HG03060 (cell line): ENCODE measurements around the gene TLDC2.
"Not testable (repeated sequence)": the region's sequence is repeated elsewhere in the genome, so short reads cannot be mapped to it uniquely, and the experiment has no call there.

Experiments
- ATAC-seq: cut with Tn5 transposase; IDR thresholded peaks from one replicate; pipeline ENCODE4 v1.9.1; 2021; ENCODE audit warnings: low read depth, moderate number of reproducible peaks; ENCODE audit not compliant: unreplicated experiment

TLDC2 gene

DNA sequence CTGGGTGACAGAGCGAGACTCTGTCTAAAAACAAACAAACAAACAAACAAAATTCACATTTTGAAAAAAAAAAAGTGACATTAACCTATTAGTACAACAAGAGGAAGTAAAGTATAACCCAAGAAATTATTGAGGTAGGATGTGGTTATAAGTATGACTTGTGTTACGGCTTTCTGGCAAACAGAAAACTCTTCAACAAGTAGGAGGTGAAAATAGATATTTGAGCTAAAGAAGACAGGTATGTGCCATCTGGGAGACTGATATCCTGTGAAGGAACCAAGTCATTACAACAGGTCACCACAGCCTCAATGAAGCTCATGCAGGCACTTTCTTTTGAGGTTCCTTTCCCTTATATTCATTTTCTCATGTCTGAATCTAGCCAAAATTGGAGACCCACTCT lies 28.8 kb downstream of the TLDC2 start:
- no peak for ATAC-seq

DNA sequence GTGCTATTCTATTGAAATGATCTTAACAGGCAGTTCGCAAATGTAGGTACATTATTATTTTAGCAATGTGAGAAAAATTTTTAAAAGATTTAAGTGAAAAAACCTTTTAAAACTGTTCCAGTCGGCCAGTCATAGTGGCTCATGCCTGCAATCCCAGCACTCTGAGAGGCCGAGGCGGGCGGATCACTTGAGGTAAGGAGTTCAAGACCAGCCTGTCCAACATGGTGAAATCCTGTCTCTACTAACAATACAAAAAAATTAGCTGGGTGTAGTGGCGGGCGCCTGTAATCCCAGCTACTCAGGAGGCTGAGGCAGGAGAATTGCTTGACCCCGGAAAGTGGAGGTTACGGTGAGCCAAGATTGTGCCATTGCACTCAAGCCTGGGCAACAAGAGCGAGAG lies 29.6 kb downstream of the TLDC2 start:
- ATAC-seq: not testable (repeated sequence)

DNA sequence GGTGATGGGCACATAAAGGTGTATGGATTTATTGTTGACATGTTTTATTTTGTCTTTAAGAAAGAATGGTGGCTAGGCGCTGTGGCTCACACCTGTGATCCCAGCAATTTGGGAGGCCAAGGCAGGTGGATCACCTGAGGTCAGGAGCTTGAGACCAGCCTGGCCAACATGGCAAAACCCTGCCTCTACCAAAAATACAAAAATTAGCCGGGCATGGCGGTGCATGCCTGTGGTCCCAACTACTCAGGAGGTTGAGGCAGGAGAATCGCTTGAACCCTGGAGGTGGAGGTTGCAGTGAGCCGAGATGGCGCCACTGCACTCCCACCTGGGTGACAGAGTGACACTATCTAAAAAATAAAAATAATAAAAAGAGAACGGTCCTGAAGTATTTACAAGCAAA lies 30.1 kb downstream of the TLDC2 start:
- not testable (repeated sequence) for ATAC-seq

DNA sequence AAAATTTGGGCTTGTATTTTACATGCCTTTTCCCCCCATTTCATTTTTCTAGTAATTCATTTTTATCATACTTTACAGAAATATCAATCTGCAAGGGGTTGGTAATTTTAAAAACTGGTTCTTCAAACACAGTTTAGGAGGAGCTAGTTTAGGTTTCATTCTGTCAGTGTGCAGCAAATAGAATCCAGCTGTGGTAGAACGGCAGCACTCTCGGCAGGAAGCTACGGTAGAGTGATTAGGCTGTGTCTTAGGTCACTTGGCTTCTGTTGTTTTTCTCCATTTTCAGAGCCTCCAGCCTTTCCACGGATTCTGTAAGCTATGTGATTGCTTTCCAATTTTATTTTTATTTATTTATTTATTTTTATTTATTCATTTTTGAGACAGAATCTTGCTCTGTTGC lies 32.7 kb downstream of the TLDC2 start:
- ATAC-seq: no peak

DNA sequence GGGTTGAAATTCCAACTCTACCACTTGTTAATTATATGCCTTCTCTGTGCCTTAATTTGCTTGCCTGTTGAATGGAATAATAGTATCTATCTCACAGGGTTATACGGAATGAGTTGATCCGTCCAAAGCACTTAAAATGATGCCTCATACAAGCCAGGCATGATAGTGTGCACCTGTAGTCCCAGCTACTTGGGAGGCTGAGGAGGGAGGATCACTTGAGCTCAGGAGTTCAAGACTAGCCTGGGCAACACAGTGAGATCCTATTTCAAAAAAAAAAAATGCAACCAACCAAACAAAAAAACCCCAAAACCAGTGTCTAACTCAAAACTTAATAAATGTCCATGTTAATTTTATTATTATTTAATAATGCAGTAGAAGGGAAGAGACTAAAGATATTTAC lies 40.3 kb downstream of the TLDC2 start:
- no peak for ATAC-seq

DNA sequence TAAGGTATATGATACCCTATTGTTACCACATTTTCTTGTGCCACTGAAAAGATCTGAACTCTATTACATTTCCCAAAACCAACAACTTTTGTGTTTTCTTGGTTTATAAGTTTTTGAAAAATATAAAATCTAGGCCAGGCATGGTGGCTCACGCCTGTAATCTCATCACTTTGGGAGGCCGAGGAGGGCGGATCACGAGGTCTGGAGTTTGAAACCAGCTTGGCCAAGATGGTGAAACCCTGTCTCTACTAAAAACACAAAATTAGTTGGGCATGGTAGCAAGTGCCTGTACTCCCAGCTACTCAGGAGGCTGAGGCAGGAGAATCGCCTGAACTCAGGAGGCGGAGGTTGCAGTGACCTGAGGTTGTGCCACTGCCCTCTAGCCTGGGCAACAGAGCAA lies 41.3 kb downstream of the TLDC2 start:
- no peak for ATAC-seq

DNA sequence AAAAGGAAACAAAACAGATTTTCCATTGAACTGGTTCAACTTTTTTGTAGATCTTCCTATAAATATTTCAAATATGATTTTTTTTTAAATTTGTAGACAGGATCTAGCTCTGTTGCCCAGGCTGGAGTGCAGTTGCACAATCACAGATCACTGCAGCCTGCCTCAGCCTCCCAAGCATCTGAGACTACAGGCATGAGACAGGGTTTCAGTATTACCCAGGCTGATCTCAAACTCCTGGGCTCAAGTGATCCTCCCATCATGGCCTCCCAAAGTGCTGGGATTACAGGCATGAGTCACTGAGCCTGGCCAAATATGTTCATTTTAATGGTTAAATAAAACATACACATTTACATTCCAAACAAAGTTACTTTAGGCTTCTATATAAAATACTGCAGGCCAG lies 42.0 kb downstream of the TLDC2 start:
- no peak for ATAC-seq

DNA sequence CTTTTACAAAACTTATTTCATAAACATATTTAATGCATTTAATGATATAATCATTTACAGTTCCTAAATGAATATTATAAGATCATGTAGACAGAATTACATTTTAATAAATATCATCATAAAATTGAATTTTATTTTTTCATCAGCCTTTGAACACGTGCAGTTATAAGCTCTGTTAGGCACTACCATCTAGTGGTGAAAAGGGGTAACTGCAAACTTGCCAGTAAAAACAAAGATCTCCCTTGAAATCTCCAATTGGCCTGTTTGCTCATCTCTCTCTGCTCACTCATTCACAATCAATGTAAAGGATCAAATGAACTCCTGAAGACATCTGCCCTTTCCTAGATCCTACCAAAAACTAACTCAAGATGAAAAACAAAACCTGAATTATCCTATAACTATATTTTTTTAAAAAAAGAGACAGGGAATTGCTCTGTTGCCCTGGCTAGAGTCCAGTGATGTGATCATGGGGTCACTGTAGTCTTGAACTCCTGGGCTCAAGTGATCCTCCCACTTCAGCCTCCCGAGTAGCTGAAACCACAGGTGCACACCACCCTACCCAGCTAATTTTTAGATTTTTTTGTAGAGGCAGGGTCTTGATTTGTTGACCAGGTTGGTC lies 43.9 kb downstream of the TLDC2 start:
- no peak for ATAC-seq

DNA sequence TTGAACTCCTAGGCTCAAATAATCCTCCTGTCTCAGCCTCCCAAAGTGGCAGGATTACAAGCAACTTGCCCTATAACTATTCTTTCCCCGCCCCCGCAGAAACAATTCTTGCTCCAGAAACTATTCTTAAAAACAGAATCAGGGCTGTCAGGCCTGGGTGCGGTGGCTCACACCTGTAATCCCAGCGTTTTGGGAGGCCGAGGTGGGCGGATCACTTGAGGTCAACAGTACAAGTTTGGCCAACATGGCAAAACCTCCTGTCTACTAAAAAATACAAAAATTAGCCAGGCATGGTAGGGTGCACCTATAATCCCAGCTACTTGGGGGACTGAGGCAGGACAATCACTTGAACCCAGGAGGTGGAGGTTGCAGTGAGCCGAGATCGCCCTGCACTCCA lies 44.4 kb downstream of the TLDC2 start:
- no peak for ATAC-seq

DNA sequence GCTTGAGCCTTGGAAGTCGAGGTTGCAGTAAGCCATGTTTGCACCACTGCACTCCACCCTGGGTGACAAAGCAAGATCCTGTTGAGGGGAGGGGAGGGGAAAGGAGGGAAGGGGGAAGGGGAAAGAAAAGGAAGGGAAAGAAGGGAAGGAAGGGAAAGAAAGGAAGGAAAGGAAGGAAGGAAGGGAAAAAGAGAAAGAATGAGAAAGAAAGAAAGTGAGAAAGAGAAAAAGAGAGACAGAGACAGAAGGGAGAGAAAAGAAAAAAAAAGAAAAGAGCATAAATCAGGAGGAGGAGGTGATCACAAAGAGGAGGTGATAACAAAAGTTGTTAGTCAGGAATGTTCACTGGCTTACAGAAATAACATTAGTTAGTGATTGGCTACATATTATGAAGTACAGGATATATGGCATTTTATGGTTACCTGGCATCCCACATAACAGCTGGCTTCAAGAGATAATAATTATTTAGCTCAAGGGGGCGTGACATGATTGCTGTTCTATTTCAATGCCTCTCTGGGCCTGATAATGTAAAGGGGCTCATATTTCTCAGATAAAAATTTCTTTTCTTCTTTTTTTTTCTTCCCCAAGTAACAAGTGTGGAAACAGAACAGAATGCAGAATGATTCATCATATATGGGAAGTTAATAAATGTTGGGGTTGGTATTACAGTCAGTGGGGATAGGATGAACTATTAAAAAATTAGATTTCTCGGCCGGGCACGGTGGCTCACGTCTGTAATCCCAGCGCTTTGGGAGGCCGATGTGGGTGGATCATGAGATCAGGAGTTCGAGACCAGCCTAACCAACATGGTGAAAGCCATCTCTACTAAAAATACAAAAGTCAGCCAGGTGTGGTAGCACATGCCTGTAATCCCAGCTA lies 48.5 kb downstream of the TLDC2 start:
- ATAC-seq: no peak

DNA sequence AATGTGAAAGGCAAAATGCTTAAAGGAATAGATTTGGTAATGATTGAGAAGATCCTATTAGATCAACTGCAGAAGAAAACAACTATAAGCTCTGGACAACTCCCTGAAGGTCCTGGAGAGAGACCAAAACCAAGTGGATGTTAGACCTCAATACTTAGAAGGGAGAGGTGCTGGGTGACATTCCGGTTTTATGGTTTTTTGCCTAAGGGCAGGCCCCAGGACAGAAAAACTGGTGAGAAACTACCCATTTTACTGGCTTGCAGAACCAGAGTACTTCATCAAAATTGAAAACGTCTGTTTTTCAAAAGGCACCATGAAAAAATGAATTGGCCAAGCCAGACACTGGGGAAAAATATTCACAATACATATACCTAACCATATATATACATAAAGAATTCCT lies 49.3 kb downstream of the TLDC2 start:
- ATAC-seq: no peak

DNA sequence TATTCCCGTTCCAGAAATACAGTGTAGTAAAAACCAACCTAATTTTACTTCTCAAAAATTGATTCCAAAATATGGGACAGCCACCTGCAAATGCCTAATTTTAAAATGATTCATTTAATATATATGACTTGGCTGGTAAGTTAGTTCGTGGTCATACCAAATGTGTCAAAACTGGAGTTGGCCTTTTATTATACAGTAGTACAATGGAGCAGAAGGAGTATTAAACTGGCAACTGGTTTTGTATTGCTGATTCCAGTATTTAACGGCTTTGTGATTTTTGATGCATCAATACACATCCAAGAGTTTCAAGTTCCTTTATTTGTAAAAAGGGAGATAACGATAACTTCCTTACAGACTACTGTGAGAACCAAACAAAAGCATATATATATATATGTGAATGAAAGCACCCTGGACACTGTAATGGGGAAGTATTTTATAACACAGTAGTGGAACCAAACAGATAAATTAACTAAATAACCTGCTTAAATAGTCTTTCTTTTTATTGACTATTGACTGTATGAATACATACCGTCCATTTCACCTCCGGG lies 50.8 kb downstream of the TLDC2 start:
- ATAC-seq: no peak

DNA sequence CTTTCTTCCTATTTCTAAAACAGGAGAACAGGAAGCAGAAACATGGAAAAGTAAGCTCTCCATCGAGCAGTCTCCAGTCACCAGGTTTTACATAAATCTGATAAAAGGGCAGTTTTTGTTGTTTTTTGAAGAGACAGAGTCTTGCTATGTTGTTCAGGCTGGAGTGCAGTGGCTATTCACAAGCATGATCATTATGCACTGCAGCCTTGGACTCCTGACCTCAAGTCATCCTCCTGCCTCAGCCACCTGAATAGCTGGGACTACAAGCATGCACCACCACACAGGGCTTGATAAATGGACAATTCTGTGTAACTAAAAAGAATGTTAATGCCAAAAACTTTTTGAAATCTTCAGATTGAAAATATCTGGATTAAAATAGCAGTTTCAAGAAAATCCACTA lies 51.8 kb downstream of the TLDC2 start:
- ATAC-seq: no peak

DNA sequence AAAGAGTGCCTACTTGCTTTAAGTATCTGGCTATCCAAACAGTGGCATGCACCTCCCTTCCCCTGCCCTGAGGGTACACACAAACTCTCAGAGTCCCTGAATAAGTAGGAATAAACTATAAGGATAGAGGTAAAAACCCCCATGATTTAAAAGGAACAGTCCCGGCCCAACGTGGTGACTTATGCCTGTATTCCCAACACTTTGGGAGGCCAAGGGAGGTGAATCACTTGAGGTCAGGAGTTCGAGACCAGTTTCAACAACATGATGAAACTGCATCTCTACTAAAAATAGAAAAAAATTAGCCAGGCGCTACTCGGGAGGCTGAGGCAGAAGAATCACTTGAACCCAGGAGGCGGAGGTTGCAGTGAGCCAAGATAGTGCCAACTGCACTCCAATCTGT lies 53.4 kb downstream of the TLDC2 start:
- ATAC-seq: no peak

DNA sequence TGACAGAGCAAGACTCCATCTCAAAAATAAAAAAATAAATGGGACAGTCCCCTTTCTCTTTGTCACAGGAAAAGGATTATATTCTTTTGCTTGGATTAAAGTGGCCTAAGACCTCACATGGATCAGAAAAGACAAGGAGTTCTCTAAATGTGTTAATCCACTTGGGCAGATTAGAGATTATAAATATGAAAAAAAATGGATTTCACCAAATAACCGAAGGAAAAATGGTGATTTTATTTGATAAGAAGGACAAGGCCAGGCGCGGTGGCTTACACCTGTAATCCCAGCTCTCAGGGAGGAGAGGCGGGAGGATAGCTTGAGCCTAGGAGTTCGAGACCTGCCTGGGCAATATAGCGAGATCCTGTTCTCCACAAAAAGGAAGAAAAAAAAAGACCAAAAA lies 53.8 kb downstream of the TLDC2 start:
- no peak for ATAC-seq

DNA sequence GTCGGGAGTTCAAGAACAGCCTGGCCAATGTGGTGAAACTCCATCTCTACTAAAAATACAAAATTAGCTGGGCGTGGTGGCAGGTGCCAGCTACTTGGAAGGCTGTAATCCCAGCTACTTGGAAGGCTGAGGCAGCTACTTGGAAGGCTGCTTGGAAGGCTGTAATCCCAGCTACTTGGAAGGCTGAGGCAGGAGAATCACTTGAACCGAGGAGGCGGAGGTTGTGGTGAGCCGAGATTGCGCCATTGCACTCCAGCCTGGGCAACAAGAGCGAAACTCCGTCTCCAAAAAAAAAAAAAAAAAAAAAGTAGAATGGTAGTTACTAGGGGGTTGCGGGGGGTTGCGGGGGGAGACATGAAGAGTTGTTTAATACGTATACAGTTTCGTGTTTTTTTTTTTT lies 56.1 kb downstream of the TLDC2 start:
- not testable (repeated sequence) for ATAC-seq

DNA sequence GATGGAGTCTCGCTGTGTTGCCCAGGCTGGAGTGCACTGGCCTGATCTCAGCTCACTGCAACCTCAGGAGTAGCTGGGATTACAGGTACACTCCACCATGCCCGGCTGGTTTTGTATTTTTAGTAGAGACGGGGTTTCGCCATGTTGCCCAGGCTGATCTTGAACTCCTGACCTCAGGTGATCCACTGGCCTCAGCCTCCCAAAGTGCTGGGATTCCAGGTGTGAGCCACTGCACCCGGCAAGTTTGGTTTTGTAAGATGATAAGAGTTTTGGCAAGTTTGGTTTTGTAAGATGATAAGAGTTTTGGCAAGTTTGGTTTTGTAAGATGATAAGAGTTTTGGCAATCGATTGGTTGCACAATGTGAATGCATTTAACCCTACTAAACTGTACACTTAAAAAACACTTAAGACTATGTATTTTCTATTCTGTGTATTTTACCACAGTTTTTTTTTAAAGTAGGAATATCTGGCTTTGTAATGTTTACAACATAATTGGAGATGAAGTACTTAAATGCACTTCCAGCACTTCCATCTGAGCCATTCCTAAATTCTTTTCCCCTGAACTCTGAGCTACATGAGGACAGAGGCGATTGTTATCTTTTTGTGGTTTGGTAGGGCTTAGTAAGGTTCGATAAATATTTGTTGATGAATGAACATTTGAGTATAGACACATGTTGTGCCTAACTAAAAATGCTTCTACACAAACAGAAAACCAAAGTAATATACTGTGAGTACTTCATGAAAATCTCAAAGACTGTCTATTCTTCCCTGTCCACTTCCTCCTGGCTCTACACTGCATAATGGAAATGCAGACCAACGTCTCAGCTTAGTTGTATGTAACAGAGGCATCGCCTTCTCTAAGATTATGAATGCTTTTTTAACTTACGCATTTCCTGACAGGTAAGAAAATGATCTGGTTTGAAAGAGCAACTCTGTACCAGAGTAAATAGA lies 56.8 kb downstream of the TLDC2 start:
- ATAC-seq: no peak

DNA sequence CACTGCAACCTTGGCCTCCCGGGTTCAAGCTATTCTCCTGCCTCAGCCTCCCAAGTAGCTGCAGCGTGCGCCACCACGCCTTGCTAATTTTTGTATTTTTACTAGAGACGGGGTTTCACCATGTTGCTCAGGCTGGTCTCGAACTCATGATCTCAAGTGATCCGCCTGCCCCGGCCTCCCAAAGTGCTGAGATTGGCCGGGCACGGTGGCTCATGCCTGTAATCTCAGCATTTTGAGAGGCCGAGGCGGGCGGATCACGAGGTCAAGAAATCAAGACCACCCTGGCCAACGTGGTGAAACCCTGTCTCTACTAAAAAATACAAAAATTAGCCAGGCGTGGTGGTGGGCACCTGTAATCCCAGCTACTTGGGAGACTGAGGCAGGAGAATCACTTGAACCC lies 57.6 kb downstream of the TLDC2 start:
- ATAC-seq: not testable (repeated sequence)

DNA sequence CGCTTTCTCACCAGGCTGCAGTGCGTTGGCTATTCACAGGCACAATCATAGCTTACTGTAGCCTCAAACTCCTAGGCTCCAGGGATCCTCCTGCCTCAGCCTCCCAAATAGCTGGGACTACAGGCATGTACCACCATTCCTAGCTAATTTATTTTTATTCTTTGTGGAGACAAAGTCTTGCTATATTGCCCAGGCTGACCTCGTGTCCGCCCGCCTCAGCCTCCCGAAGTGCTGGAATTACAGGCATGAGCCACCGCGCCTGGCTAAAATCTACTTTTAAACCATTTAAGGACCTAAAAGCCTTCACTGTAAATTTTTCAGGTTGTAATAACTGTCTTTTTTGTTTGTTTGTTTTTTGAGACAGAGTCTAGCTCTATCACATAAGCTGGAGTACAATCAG lies 60.4 kb downstream of the TLDC2 start:
- ATAC-seq: no peak

DNA sequence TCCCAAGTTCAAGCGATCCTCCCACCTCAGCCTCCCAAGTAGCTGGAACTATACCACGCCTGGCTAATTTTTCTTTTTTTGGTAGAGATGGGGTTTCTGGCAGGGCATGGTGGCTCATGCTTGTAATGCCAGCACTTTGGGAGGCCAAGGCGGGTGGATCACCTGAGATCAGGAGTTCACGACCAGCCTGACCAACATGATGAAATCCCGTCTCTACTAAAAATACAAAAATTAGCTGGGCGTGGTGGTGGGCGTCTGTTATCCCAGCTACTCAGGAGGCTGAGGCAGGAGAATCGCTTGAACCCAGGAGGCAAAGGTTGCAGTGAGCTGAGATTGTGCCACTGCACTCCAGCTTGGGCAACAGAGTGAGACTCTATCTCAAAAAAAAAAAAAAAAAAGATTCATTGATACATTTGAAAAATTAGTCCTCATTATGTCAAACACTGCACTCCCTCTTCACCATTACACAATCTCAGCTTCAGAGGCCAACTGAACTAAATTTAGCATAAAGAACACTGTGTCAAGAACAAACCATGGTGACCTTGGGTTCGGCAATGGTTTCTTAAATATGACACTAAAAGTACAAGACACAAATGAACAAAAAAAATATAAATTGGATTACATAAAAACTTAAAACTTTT lies 60.9 kb downstream of the TLDC2 start:
- ATAC-seq: not testable (repeated sequence)
